LoVo (cell line): Measurements from ENCODE around the gene KCNE4.
A peak's percentile ranks its signal among the peaks of the same experiment; 100 is the strongest.

Source experiments
- DNase-seq: peaks from one replicate; pipeline ENCODE4 v3.0.0-alpha.2; 2016; ENCODE audit warnings: low spot score

KCNE4 gene

DNA sequence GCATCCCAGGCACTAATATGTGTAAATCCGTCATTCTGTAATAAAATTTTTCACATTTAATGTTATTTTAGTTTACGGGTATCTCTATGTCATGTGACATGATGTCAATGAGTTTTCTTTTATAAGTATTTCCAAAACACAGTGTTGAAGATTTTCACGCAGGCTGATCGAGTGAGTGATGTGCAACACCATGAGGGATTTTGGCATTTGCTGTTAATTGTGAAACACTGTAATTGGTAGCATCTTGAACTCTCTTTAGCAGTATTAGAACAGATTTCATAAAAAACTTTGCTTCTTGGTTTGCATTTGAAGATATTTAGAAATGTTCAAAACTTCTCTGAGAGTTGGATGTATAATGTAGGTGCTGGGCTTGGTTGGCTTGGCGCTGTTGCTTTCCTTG lies 35.5 kb downstream of the KCNE4 start:
- no peak for DNase-seq

DNA sequence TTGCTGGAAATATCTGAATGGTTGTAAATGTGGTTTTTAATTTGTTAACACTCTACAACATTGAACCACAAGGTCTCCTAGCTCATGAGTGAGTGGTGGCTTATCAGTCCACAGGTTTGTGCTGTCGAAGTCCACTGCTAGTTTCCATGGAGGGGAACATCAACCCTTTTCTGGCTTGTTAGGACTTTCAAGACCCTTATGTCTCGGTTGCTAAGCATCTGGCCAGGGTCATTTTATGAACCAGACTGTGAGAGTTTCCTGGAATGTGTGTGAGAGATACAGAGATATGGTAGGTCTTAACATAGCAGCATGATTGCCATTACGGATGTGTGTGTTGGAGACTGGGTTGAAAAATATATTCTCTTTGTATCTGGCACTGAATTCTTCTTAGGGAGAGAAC lies 36.9 kb downstream of the KCNE4 start:
- DNase-seq: no peak

DNA sequence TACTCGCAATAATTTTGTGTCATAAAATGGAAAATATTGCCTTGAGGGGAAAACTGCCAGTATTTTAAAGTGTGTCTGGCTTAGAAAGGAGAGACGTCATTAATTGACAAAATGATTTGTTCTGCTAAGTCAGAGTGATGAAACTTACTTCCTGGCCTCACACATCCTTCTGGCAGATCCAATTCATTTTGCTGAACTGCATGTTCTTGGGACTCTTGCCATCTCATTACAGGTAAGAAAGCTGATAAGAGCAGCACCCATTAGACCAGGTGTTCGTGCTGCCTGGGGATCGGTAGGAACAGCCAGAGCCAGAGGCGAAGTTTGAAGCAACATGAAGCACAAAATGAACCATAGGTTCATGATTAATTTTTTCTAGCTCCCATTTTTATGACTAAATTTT lies 38.0 kb downstream of the KCNE4 start:
- no peak for DNase-seq

- no peak for DNase-seq
These were observed 38.7 kb downstream of the KCNE4 start for GRCh38 chr2:223090540-223091235.

DNA sequence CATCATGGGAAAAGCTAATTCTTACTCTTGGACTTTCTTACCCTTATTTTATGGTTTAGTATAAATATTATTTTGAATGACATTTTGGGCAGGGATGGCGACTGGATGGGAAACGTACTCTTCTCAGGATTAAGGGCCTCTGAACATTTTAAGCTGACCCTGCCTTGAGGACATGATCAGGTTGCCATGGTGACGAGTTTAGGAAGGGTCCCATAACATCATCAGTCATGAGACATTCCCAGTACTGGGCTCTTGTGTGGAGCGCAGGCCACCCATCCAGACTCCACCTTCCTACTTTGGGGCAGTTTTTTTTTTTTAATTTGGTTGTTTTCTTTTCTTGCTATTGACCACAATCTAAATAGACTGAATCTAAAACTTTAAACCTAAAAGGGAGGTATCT lies 40.7 kb downstream of the KCNE4 start:
- DNase-seq: no peak

- DNase-seq: peak; percentile 21
These were observed 41.6 kb downstream of the KCNE4 start for GRCh38 chr2:223093436-223094241.

- DNase-seq: no peak
These were observed 43.2 kb downstream of the KCNE4 start for GRCh38 chr2:223095207-223095606.

DNA sequence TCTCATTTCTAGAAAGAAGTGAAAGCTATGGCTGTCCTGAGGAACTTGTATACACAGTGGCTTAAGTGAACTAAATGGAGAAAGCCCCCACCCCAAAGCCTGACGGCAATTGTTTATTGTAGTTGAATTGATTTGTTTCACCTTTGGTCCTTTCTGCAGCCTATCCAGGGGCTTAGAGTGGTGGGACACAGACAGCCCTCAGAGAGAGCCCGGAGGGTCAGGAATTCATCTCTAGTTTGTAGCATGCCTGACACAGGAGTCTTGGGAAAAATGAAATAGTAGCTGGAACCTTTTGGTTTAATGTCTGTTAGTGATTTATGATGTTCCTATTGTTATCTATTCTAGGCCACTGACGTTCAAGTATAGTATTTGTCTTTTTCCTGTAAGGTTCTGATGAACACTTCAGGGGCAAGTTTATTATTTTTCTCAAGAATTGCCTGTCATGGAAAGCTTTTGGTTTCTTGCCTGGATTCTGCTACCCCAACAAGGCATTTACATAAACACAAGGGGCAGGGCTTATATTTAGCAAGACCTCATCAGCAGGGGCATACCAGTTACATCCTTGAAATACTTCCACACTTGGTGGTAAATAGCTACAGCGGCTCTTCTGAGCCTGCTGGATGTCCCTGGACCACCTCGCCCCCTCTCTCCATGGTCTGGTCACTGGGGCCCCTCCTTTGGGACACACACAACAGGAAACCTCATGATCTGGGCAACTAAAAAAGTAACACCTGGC lies 44.4 kb downstream of the KCNE4 start:
- no peak for DNase-seq

DNA sequence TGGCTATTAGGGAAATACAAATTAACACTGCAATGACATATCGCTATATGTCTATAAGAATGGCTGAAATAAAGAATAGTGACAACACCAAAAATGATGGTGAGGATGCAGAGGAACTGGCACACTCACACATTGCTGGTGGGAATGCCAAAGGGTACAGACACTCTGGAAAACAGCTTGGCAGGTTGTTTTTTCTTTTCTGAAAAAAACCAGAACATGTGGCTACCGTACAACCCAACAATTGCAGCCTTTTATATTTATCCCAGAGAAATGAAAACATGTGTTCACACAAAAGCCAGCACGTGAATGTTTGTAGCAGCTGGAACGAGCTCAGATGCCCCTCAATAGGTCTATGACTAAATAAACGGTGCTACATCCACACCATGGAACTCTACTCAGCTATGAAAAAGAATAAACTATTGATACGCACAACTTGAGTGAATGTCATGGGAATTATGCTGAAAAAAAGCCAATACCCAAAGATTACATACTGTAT lies 45.9 kb downstream of the KCNE4 start:
- no peak for DNase-seq

DNA sequence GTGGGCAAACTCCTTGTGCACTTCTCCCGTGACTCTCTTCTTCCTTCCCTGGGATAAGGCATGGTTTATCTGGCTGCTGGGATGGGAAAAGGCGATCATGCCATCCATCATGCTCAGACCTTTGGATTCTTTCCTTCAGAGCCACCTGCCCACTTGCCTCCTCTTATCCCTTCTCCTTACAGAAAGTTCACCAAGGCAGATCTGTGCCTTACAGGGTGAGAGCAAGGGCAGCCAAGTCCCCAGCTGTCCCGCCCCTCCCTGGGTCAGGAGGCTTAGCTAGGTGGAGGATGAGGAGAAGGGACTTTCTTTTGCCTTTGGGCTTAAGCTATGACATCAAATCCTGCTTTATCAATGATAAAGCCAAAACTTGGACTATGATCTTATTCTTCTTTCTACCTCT lies 47.6 kb downstream of the KCNE4 start:
- DNase-seq: no peak

GRCh38 chr2:223100061-223100511 lies 48.1 kb downstream of the KCNE4 start:
- DNase-seq: no peak

DNA sequence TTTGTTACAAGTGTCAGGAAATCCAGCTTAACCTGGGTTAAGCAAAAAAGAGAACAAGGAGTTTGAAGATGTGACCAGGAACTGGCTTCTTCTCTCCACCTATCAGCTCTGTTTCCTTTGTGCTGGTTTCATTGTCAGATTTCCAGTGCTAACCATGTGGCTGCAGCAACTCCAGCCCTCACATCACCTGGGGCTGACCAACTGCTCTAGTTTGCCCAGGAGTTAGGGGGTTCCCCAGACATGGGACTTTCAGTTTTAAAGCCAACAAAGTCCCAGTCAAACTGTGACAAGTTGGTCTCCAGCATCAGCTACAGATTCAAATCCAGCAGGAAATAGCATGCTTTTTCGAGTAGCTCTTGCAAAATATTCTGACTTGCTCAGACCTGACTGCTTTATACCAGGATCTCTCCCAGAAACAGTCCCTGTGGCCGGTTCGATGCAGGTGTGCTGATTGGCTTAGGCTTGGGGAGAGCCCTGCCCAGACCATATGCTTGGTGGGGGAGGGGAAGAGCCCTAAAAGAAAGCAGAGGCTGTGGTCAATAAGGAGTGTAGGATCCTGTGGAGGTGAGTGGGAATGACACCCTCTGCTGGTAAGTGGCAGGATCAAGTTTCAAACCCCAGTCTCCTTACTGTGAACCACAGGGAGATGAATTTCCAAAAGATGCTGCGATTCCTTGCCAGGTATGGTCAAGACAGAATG lies 49.5 kb downstream of the KCNE4 start:
- peak; percentile 32 for DNase-seq

GRCh38 chr2:223102040-223102400 lies 50.0 kb downstream of the KCNE4 start:
- no peak for DNase-seq

DNA sequence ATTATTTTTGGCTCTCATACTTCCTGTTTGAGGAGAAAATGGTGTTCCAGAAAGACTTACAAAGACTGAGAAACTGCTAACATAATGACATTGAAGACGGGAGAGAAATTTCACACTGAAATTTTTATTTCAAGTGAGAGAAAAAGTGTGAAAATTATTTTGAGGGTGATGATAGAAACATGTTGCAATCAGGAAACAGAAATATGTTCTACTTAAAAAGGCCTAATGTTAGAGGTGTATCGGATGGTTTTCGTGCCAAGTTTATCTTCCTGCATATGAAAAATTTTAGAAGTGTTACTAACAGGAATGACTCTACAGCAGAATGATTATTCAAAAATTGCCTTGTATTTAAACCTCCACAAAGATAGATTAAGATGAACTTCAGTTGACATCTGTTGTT lies 50.5 kb downstream of the KCNE4 start:
- DNase-seq: no peak

DNA sequence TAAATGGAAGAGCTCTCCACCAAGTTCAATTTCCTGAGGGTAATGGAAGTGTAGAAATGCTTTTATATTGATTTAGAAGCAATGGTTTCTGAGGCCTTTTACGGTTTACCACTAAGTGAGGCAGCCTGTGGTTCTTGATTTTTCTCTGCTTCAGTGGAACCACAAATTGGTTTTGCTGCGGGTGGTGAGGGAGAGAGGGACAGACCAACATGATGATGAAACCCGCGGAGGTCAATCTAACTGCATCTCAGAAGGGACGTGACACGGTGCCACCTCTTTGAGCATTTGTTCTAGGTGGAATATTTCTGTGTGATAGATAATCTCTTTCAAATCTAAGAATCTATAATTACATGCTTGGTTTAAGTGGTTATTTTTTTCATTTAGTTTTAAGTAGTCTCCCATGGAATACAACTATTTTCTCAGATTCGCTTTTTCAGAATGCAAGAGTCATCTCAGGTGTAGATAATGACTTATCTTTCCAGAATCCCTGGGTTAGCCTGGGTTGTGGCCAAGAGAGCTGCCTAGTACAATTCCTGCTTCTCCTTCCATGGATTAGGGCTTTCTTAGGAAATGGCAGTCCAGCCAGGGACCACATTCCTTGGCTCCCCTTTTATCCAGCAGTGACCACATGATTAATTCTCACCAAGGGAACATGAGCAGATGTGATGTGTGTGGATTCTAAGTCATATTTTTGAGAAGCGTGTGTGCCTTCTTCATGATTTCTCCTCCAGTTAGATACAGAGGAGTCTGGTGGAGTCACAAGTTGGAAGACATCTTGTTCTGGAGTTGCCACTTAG lies 52.5 kb downstream of the KCNE4 start:
- DNase-seq: no peak
